HL-60/S4 treated with retinoic acid at 250 ng/mL for 4 days and 3 days (cell line): ENCODE measurements around the gene ATXN10.

Source experiments
- in situ Hi-C: fragments of 300-500 bp; cut with MboI; formaldehyde crosslinking; loops from 2 replicates; pipeline ENCODE4 v1.7.0; 2022; ENCODE audit warnings: low sequenced_read_pairs

The ATXN10 gene

GRCh38 chr22:45817745-45818423, 146.2 kb downstream of the ATXN10 start:
- in situ Hi-C loops, result no loop called here

DNA sequence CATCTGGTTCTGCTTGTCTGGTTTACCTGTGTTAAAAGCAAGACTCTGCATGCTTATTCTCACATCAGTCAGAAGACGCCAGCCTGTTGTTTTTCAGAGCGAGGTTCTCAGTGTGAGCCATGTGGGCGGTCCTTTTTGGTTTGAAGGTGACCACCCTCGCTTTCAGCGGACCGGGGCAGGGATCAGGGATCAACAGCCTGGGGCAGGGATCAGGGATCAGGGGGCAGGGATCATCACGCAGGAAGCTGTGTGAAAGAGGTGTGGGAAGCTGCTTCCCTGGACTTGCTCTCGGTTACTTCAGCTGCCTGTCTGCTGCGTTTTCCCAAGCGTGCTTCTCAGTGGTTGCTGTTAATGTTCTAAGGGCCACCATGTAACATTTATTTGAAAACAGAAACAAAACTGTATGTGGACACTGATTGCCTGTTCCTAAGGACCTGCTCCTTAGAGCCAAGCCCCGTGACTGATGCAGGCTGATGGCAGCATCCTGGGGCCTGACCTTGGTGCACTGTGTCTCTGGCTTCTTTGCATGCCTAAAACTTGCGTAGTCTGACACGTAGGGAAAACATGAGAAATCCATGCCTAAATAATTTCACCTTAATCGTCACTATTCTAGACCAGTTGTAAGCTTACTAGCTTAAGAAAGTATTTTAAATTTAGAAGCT, 146.9 kb downstream of the ATXN10 start:
- in situ Hi-C loops, result no loop called here

DNA sequence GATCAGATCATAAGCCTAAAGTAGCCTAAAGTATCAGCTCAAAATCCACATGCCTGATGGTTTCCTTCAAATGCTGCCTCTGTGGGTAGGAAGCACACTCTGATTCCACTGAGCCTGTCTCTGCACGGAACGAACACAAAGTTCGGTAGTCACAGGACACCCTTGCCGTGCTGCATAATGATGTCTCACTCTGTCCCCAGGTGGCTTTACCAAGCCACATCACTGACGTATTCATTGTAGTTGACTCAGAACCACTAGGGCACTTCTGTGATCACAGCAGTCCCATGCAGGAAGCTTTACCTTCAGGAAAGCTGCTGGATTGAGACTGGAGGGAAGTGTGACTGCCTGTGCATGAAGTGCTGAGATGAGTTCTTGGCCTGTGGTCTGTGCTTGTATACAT, 147.7 kb downstream of the ATXN10 start:
- in situ Hi-C loops, result no loop called here

GRCh38 chr22:45823336-45823735, 151.7 kb downstream of the ATXN10 start:
- in situ Hi-C loops, result no loop called here

DNA sequence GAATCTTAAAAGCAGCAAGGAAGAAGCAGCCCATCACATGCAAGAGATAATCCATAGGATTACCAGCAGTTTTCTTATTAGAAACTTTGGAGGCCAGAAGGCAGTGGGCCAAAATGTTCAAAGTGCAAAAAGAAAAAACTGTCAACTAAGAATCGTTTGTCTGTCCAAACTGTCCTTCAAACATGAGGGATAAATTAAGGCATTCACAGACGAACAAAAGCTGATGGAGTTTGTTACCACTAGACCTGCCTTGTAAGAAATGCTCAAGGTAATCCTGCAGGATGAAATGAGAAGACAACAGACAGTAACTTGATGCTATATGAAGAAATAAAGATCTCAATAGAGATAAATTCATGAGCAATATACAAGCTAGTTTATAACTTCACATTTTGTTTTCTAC, 154.9 kb downstream of the ATXN10 start:
- in situ Hi-C loops, result no loop called here

GRCh38 chr22:45828841-45829240, 157.2 kb downstream of the ATXN10 start:
- in situ Hi-C loops, result no loop called here

DNA sequence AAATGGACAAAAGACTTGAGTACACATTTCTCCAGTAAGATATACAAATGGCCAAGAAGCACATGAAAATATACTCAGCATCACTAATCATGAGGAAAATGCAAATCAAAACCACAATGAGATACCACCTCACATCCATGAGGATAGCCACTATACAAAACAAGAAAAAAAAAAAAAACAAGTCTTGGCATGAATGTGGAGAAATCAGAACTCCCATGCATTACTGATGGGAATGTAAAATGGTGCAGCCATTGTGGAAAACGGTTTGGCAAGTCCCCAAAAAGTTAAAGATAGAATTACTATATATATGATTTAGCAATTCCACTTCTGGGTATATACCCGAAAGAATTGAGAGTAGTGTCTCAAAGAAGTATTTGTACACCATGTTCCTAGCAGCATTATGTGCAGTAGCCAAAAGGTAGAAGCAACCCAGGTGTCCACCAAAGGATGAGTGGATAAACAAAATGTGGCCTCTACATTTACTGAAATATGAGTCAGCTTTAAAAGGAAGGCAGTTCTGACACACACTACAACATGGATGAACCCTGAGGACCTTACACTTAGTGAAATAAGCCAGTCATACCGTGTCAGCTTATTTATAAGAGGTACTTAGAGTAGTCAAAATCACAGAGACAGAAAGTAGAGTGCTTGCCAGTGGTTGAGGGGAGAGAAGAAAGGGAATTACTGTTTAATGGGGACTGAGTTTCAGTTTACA, 159.1 kb downstream of the ATXN10 start:
- in situ Hi-C loops, result no loop called here

DNA sequence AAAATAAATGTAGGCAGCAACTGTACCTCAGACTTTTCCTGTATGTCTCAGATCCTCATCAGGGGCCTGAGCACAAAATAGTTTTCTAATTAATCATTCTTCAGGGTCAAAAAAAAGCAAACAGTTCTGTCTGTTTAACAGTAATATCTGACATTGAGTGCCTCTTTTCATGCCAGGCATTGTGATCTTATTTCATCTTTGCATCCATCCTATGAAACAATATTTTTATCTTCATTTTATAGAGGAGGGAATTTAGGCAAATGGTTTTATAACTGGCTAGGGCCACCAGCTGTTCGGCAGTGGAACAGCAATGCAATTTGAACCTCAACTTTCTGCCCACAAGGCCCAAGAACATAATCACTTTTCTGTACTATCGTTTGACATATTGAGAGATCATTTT, 159.8 kb downstream of the ATXN10 start:
- in situ Hi-C loops, result no loop called here

DNA sequence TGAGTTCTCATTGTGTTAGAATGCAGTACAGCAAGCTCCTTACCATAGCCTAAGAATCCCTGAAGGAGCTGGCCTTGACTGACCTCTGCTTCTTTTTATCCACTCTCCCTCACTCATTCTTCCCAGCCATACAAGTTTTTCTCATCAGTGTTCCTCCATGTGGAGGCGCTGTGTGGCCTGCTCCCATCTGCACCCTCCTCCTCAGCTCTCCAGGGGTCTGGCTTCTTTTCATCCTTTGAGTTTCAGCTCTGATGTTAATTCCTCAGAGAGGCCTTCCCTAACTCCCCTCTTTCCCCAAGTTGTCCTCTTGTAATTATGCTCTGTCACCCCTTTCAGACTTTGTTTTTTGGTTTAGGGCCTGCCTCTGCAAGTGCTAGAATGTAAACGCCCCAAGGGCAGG, 160.5 kb downstream of the ATXN10 start:
- in situ Hi-C loops, result no loop called here

GRCh38 chr22:45832959-45833580, 161.4 kb downstream of the ATXN10 start:
- in situ Hi-C loops, result no loop called here

DNA sequence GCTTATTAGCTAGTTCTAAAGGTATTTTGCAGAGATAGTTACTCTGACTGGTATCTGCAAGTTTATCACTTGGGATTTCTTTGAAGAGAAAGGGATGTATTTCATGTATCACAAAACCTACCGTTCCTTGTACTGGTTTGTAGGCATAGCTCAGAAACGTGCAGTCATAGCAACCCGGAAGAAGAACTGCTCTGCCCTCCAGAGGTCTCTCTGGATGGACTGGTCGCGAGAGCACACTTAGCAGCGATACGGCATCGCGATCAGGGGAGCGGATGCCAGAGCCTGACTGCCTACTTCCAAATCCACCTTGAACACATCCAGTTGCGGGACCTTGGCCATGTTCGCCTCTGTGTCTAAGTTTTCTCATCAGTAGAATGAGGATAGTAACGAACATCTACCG, 162.0 kb downstream of the ATXN10 start:
- in situ Hi-C loops, result no loop called here

GRCh38 chr22:45834241-45834640, 162.6 kb downstream of the ATXN10 start:
- in situ Hi-C loops, result no loop called here

DNA sequence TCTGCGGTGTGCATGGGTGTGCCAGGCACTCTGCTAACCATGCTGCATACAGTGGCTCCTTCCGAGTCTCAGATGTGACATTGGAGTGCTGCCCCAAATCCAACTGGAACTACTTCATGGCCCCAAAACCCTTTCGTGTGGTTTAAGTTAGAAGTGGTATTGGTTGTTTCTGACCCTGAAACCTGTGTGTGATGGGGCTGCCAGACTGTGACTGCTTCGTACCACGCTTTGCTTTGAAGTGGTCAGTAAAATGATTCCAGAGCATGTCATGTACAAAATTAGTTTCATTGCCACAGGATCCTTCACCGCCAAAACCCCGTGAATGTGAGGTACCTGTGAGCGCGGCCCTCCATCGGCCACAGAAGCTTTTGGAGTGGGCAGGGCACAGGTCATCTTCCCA, 163.2 kb downstream of the ATXN10 start:
- in situ Hi-C loops, result no loop called here

- in situ Hi-C loops, result no loop called here
Measured at GRCh38 chr22:45836418-45837169, 165.0 kb downstream of the ATXN10 start.

- in situ Hi-C loops, result no loop called here
Measured at GRCh38 chr22:45837508-45837907, 165.9 kb downstream of the ATXN10 start.

- in situ Hi-C loops, result no loop called here
Measured at GRCh38 chr22:45838305-45838887, 166.8 kb downstream of the ATXN10 start.

GRCh38 chr22:45840483-45840882, 168.8 kb downstream of the ATXN10 start:
- in situ Hi-C loops, result no loop called here

DNA sequence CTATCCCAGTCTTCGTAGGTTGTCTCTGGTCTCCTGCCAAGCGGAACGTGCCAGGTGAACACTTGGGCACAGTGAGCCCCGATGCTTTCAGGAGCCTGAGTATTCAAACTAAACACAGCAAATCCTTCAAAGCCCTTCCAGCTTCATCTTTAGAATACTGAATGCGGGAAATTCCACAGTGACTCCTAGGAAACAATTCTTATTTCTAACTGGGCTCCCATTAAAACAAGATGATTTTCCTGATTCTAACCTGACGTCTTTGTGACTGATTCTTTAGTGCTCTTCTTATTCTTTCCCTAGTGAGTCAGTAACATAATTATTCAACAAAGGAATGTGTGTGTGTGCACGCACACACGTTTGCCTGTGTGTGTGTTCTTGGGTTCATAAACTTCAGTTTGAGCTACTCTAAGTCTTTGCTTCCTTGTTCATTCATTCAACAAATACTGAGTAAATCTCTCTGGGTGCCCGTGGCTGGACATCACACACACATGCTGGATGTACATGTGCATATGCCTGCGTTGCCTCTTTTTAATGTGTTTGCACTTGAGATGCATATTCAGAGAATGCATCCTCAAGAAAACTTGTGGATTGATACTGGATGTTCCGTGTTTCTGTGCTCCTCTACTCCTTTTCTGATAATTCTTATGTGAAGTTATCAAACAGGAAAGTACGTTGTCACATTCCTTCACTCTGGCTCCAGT, 170.8 kb downstream of the ATXN10 start:
- in situ Hi-C loops, result no loop called here

- in situ Hi-C loops, result no loop called here
Measured at GRCh38 chr22:45843031-45843430, 171.4 kb downstream of the ATXN10 start.

GRCh38 chr22:45843986-45844385, 172.4 kb downstream of the ATXN10 start:
- in situ Hi-C loops, result no loop called here
